GM12878 (cell line): ENCODE measurements around the gene TEN1. TPM values are rescaled to one million over a fixed set of nuclear protein-coding genes. Genes with fewer than 3 reads are reported as not detected.
"Not testable (repeated sequence)": the region's sequence is repeated elsewhere in the genome, so short reads cannot be mapped to it uniquely, and the experiment has no call there.

Experiments used
- ATAC-seq: fragments of 200-7000 bp; cut with Tn5 transposase; 3 replicates; pipeline ENCODE4 v1.9.1; 2020; ENCODE audit warnings: mild to moderate bottlenecking, moderate library complexity
- BruUV-seq: library from RNA; stranded (reverse); fragments of 400-500 nt; replicated peaks from 2 replicates; lab custom pipeline; 2021; lab: Mats Ljungman, UMichigan
- CTCF ChIA-PET: fragments of 300-600 bp; sonication (Branson Sonifier 250); formaldehyde crosslinking; extraction: SDS; loops from one replicate; lab custom pipeline; 2021; ENCODE audit warnings: inconsistent platforms; lab: Yijun Ruan, JAX
- POLR2A ChIA-PET: fragments of 350-600 bp; formaldehyde crosslinking; extraction: SDS; loops from one replicate; lab custom pipeline; 2021; ENCODE audit warnings: inconsistent platforms; lab: Charles Lee
- RAD21 ChIA-PET: fragments of 300-600 bp; sonication (Branson Sonifier 250); formaldehyde crosslinking; loops from one replicate; lab custom pipeline; 2023; ENCODE audit warnings: antibody characterized with exemption; ENCODE audit not compliant: unreplicated experiment; lab: Charles Lee
- SMC1A ChIA-PET: fragments of 300-600 bp; sonication (Branson Sonifier 250); formaldehyde crosslinking; loops from one replicate; lab custom pipeline; 2023; ENCODE audit not compliant: unreplicated experiment, uncharacterized antibody; lab: Charles Lee
- DNase-seq: peaks from one replicate; pipeline ENCODE4 v3.0.0-alpha.2; 2011; ENCODE audit warnings: low read depth, low spot score
- FAIRE-seq: peaks from 3 replicates; lab custom pipeline; 2011; peaks lifted over from hg19 to GRCh38; lab: Jason Lieb, UNC
- H2AFZ ChIP-seq: 2 replicates; pipeline ENCODE4 v1.6.0; 2011; ENCODE audit warnings: low read depth, low read length, control low read depth; ENCODE audit not compliant: control insufficient read depth
- H3K27ac ChIP-seq: 2 replicates; pipeline ENCODE4 v1.5.1; 2011; ENCODE audit warnings: control low read depth; ENCODE audit not compliant: control insufficient read depth, insufficient read depth
- H3K27me3 ChIP-seq, 2 experiments: replicated peaks in 1 of 2; 2 replicates each; pipeline versions ENCODE4 v1.6.0 to v1.6.1; 2011; ENCODE audit warnings: low read length in 1 of 2; ENCODE audit not compliant: control insufficient read depth in 2 of 2, insufficient read depth in 2 of 2
- H3K36me3 ChIP-seq, 2 experiments: 2 replicates each; pipeline ENCODE4 v1.5.1; 2011; ENCODE audit warnings: low read length in 1 of 2; ENCODE audit not compliant: control insufficient read depth in 2 of 2, insufficient read depth in 2 of 2
- H3K4me1 ChIP-seq: 2 replicates; pipeline ENCODE4 v1.6.1; 2011; ENCODE audit warnings: mild to moderate bottlenecking, low read length, moderate library complexity, mixed read lengths; ENCODE audit not compliant: control insufficient read depth, insufficient read depth
- H3K4me2 ChIP-seq: 2 replicates; pipeline ENCODE4 v1.6.0; 2011; ENCODE audit warnings: control low read depth; ENCODE audit not compliant: control insufficient read depth, insufficient read depth
- H3K4me3 ChIP-seq: fragments of 200-600 bp; sonication (generic); 2 replicates; pipeline ENCODE4 v1.5.1; 2016
- H3K79me2 ChIP-seq: 2 replicates; pipeline ENCODE4 v1.6.0; 2011; ENCODE audit warnings: low read length; ENCODE audit not compliant: control insufficient read depth, insufficient read depth
- H3K9ac ChIP-seq: 2 replicates; pipeline ENCODE4 v1.8.0; 2011; ENCODE audit warnings: low read length, control low read depth, mixed read lengths; ENCODE audit not compliant: control insufficient read depth, insufficient read depth
- H3K9me3 ChIP-seq: replicated peaks from 3 replicates; pipeline ENCODE4 v1.5.1; 2011; ENCODE audit warnings: mild to moderate bottlenecking, low read length; ENCODE audit not compliant: control insufficient read depth, insufficient read depth
- H4K20me1 ChIP-seq: 2 replicates; pipeline ENCODE4 v1.6.0; 2011; ENCODE audit not compliant: control insufficient read depth, insufficient read depth
- BMI1 ChIP-seq: fragments of 450-650 bp; IDR thresholded peaks from 2 replicates; pipeline ENCODE4 v1.6.1; 2016; ENCODE audit warnings: mild to moderate bottlenecking, moderate library complexity, borderline replicate concordance
- EP300 ChIP-seq, 2 experiments: fragments of 150-350 bp in 1 of 2; IDR thresholded peaks; 2 replicates each; pipeline ENCODE4 v1.6.1; 2011 to 2012; ENCODE audit warnings: low read depth in 2 of 2, low read length in 2 of 2, borderline replicate concordance in 1 of 2, improper control_type of control experiment in 1 of 2, inconsistent platforms in 1 of 2; ENCODE audit not compliant: control insufficient read depth in 1 of 2
- KDM1A ChIP-seq: fragments of 200-600 bp; sonication (generic); IDR thresholded peaks from 2 replicates; pipeline ENCODE4 v1.6.1; 2016; ENCODE audit warnings: borderline replicate concordance
- WGBS: methylation state at CpG from one replicate; pipeline ENCODE4 v1.1.6; 2016; ENCODE audit warnings: low lambda C conversion rate; ENCODE audit not compliant: insufficient replicate concordance, insufficient coverage; ENCODE audit errors: missing lambda C conversion rate; 5-methylcytosine and 5-hydroxymethylcytosine counted together
- in situ Hi-C: fragments of 300-500 bp; cut with MboI; formaldehyde crosslinking; loops from 9 replicates; pipeline ENCODE4 v1.14.3; 2018; ENCODE audit warnings: mixed read lengths
- intact Hi-C: fragments of 100-400 bp; cut with micrococcal nuclease; formaldehyde crosslinking; loops from one replicate; pipeline ENCODE4 v1.14.2; 2022; ENCODE audit not compliant: unreplicated experiment
- polyA plus RNA-seq, 11 experiments: library from polyadenylated mRNA; depleted of rRNA in 4 of 11; unstranded in 6 of 11; stranded (reverse) in 5 of 11; fragments of >200 nt; fragmentation: Nextera tagmentation in 4 of 11; fragmentation: Illumina TruSeq in 1 of 11; extraction: Ambion mirVana in 4 of 11; extraction: Trizol in 1 of 11; gene quantifications; 1 replicate in 1 of 11; 2 replicates in 10 of 11; pipeline versions ENCODE4 v1.2.1 to v1.2.3, GENCODE V29; 2011 to 2016; ENCODE audit warnings: inconsistent platforms in 2 of 11, missing spikeins in 2 of 11, low read depth in 1 of 11
- total RNA-seq, 4 experiments: library from RNA; depleted of rRNA in 3 of 4; stranded (reverse); fragments of >200 nt in 3 of 4; fragmentation: Illumina TruSeq in 1 of 4; extraction: Trizol in 1 of 4; gene quantifications; 2 replicates each; pipeline versions ENCODE4 v1.2.1 to v1.2.3, GENCODE V29; 2013 to 2021

Gene TEN1
- total and polyA plus RNA-seq, 10 of the 15 experiments (the other 5 are each of a cell fraction or from before 2014, with no cell fraction given): 1.1 to 33.1 (median 17.4) TPM

DNA sequence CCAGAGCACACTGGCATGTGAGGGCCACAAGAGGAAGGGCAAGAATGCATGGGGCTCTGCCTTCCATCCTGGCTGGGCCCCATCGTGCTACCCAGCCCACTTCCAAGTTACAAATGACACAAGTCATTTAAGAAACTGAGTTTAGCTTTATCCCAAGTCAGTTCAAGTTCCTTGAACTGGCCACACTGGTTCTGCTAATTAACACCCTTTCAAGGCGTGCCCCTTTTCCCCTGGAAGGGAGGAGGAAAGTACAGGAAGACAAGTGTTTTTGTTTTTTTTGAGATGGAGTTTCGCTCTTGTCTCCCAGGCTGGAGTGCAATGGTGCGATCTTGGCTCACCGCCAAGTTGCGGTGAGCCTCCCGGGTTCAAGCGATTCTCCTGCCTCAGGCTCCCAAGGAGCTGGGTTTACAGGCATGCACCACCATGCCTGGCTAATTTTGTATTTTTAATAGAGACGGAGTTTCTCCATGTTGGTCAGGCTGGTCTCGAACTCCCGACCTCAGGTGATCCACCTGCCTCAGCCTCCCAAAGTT, 65.5 kb downstream of the TEN1 start:
- RAD21 ChIA-PET: not testable (repeated sequence)

DNA sequence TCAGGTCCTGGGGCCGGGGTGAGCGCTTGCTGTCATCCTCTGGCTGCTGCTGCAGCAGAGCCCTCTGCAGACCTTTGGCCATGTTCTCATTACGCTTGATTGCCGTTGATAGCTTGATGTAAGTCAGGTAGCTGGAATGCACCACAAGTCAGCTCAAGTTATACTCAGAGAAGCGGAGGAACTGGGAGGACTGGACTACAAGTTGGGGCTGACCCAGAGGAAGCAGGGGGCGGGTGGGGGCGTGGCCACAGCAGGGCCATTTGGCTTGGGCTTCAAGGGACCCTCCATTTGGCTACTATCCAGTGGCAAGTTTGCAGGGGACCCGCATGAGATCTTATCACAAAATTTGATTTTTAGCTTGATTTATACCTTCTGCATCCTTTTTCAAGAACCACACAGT, 67.0 kb downstream of the TEN1 start:
- TF ChIP-seq BMI1 (no peak), KDM1A (no peak), EP300 (IDR thresholded peaks at IDR 0.05; ENCODE audit: borderline replicate concordance in 1 of 2, control insufficient read depth in 1 of 2, low read depth in 2 of 2, low read length in 2 of 2) (no peak)
- TF ChIP-seq, all 136 proteins: peak for 0
- Histone ChIP-seq H3K4me3 (no peak overlapping the region), H3K36me3 (peaks cover 46 to 47% of the 10 kb centered on the region in 2 experiments), H3K79me2 (no peaks in the 10 kb centered on the region), H3K27ac (no peak overlapping the region), H2AFZ (no peak overlapping the region), H4K20me1 (no peaks in the 10 kb centered on the region), H3K9ac (no peak overlapping the region), H3K27me3 (no peaks in the 10 kb centered on the region), H3K4me2 (no peak overlapping the region), H3K9me3 (no peaks in the 10 kb centered on the region), H3K4me1 (peaks cover 11% of the 10 kb centered on the region)
- 97% methylated on average over 8 of the region's 8 CpGs for WGBS
- ChIA-PET CTCF (interaction anchor here (0.6 kb wide), 2 partner anchors 17 to 264 kb away, joined by 3 read pairs; no protein-coding TSS in a partner anchor), RAD21 (no interaction called here), SMC1A (no interaction called here), POLR2A (interaction anchor here (0.6 to 1.7 kb wide), 2 partner anchors 18 to 170 kb away, joined by 3 to 4 read pairs; no protein-coding TSS in a partner anchor)
- FAIRE-seq (no peak), ATAC-seq (no peak), DNase-seq (no peak)
- in situ Hi-C loops (no loop called here), intact Hi-C loops (no loop called here)
- BruUV-seq: no TSS peak

More for the DNA sequence above, 65.5 kb downstream of the TEN1 start:
- H3K27me3 ChIP-seq, H3K4me3 ChIP-seq, BruUV-seq, DNase-seq, H3K9me3 ChIP-seq, FAIRE-seq, H3K79me2 ChIP-seq, H4K20me1 ChIP-seq, H2AFZ ChIP-seq, in situ Hi-C loops, SMC1A ChIA-PET, POLR2A ChIA-PET, intact Hi-C loops, ATAC-seq, H3K4me2 ChIP-seq, H3K9ac ChIP-seq, H3K27ac ChIP-seq: not testable (repeated sequence)
- Histone ChIP-seq H3K4me1 (peaks cover 11% of the 10 kb centered on the region), H3K36me3 (peaks cover 51 to 52% of the 10 kb centered on the region in 2 experiments)
- 92% methylated on average over 11 of the region's 11 CpGs for WGBS
- CTCF ChIA-PET: interaction anchor here (0.6 kb wide), 1 partner anchor 19 kb away, joined by 3 read pairs; no protein-coding TSS in a partner anchor
